NOMO-1 treated with DMSO at 0.1 percent for 48 hours (cell line): ENCODE measurements around the gene SMIM11.
"Not testable (repeated sequence)": the region's sequence is repeated elsewhere in the genome, so short reads cannot be mapped to it uniquely, and the experiment has no call there.

Experiments
- DNase-seq: peaks from one replicate; lab custom pipeline; 2025; ENCODE audit not compliant: unreplicated experiment; lab: John Stamatoyannopoulos, UW

The SMIM11 gene

GRCh38 chr21:34407294-34407693 lies 32.0 kb downstream of the SMIM11 start:
- not testable (repeated sequence) for DNase-seq

- not testable (repeated sequence) for DNase-seq
These were observed 42.3 kb downstream of the SMIM11 start for GRCh38 chr21:34417448-34418077.

- not testable (repeated sequence) for DNase-seq
These were observed 48.5 kb downstream of the SMIM11 start, which contains the start of gene SMIM34 for GRCh38 chr21:34423805-34424204. SMIM34 (minus strand) TSS chr21:34423951; CDS start chr21:34423839, 112 bp downstream.

- not testable (repeated sequence) for DNase-seq
These were observed 52.0 kb downstream of the SMIM11 start for GRCh38 chr21:34427339-34427738.

GRCh38 chr21:34428441-34428840 lies 53.1 kb downstream of the SMIM11 start:
- not testable (repeated sequence) for DNase-seq

- DNase-seq: not testable (repeated sequence)
These were observed 54.4 kb downstream of the SMIM11 start for GRCh38 chr21:34429710-34430109.
